HCT116 (cell line): ENCODE measurements around the gene SPAG8. TPM values are rescaled to one million over a fixed set of nuclear protein-coding genes. Genes with fewer than 3 reads are reported as not detected.

Source experiments
- ATAC-seq: fragments of 200-7000 bp; cut with Tn5 transposase; 2 replicates; pipeline ENCODE4 v1.9.1; 2020; ENCODE audit warnings: mild to moderate bottlenecking, moderate library complexity
- BruUV-seq: library from RNA; stranded (reverse); fragments of 400-500 nt; replicated peaks from 2 replicates; lab custom pipeline; 2021; lab: Mats Ljungman, UMichigan
- CTCF ChIA-PET: fragments of 300-600 bp; sonication (Branson Sonifier 250); formaldehyde crosslinking; loops from one replicate; lab custom pipeline; 2021; ENCODE audit warnings: antibody characterized with exemption; lab: Charles Lee
- POLR2A ChIA-PET: fragments of 300-600, 350-600 bp; sonication (Branson Sonifier 250); formaldehyde crosslinking; loops from one replicate; lab custom pipeline; 2021; ENCODE audit warnings: antibody characterized with exemption; lab: Charles Lee
- RAD21 ChIA-PET, 2 experiments: fragments of 300-600 bp; sonication (Branson Sonifier 250); formaldehyde crosslinking; loops; one replicate each; lab custom pipeline; 2023; ENCODE audit warnings: low total read pairs in 2 of 2; ENCODE audit not compliant: uncharacterized antibody in 2 of 2, unreplicated experiment in 2 of 2, low non-redundant PET in 1 of 2; lab: Charles Lee
- DNase-seq: peaks from one replicate; pipeline ENCODE4 v3.0.0-alpha.2; 2010; ENCODE audit warnings: low read depth, low spot score
- H2AFZ ChIP-seq: fragments of 200-600 bp; shearing (Covaris generic), sonication (generic); 2 replicates; pipeline ENCODE4 v1.6.1; 2017; ENCODE audit warnings: low read depth, mixed run types, mixed read lengths, antibody characterized with exemption, low read length; ENCODE audit not compliant: poor library complexity, severe bottlenecking
- H3K27ac ChIP-seq: 2 replicates; pipeline ENCODE4 v1.5.1; 2012; ENCODE audit warnings: low read depth, low read length
- H3K27me3 ChIP-seq: fragments of 200-600 bp; sonication (generic); 2 replicates; pipeline ENCODE4 v1.6.1; 2016; ENCODE audit warnings: mixed run types, low read length, mixed read lengths; ENCODE audit not compliant: insufficient read depth
- H3K36me3 ChIP-seq, 2 experiments: fragments of 200-500 bp in 1 of 2; fragments of 200-600 bp in 1 of 2; sonication (Bioruptor generic) in 1 of 2; sonication (generic) in 1 of 2; 2 replicates each; pipeline versions ENCODE4 v1.5.1 to v1.6.1; 2014 to 2016; ENCODE audit warnings: low read length in 2 of 2, inconsistent platforms in 1 of 2, mixed read lengths in 1 of 2, mixed run types in 1 of 2; ENCODE audit not compliant: insufficient read depth in 2 of 2, control insufficient read depth in 1 of 2
- H3K4me1 ChIP-seq, 2 experiments: fragments of 200-600 bp in 1 of 2; sonication (generic) in 1 of 2; 2 replicates each; pipeline versions ENCODE4 v1.5.1 to v1.6.1; 2012 to 2017; ENCODE audit warnings: low read length in 2 of 2, inconsistent platforms in 1 of 2, mild to moderate bottlenecking in 1 of 2, mixed read lengths in 1 of 2, mixed run types in 1 of 2, moderate library complexity in 1 of 2; ENCODE audit not compliant: insufficient read depth in 2 of 2, control insufficient read depth in 1 of 2
- H3K4me2 ChIP-seq: fragments of 200-600 bp; sonication (generic); 2 replicates; pipeline ENCODE4 v1.6.1; 2017; ENCODE audit warnings: mixed run types, low read length, mixed read lengths
- H3K4me3 ChIP-seq, 2 experiments: fragments of 200-600 bp in 1 of 2; sonication (generic) in 1 of 2; replicated peaks in 1 of 2; 2 replicates each; pipeline ENCODE4 v1.5.1; 2011 to 2016; ENCODE audit warnings: low read length in 2 of 2, control low read depth in 1 of 2, low read depth in 1 of 2, mild to moderate bottlenecking in 1 of 2, mixed read lengths in 1 of 2, mixed run types in 1 of 2
- H3K79me2 ChIP-seq: fragments of 200-600 bp; sonication (generic); 2 replicates; pipeline ENCODE4 v1.6.1; 2017; ENCODE audit warnings: mild to moderate bottlenecking, mixed run types, low read length, moderate library complexity, mixed read lengths; ENCODE audit not compliant: insufficient read depth
- H3K9ac ChIP-seq: fragments of 200-600 bp; sonication (generic); 2 replicates; pipeline ENCODE4 v1.6.1; 2016; ENCODE audit warnings: low read length, mixed read lengths
- H3K9me2 ChIP-seq: fragments of 200-600 bp; sonication (generic), shearing (Covaris generic); 2 replicates; pipeline ENCODE4 v1.6.1; 2017; ENCODE audit warnings: mixed run types, mild to moderate bottlenecking, moderate library complexity; ENCODE audit not compliant: insufficient read depth
- H3K9me3 ChIP-seq, 2 experiments: fragments of 200-500 bp in 1 of 2; fragments of 200-600 bp in 1 of 2; sonication (Bioruptor generic) in 1 of 2; sonication (generic) in 1 of 2; 2 replicates each; pipeline ENCODE4 v1.6.1; 2014 to 2017; ENCODE audit warnings: low read length in 2 of 2, mixed read lengths in 2 of 2, inconsistent platforms in 1 of 2, low read depth in 1 of 2, mild to moderate bottlenecking in 1 of 2, mixed run types in 1 of 2, moderate library complexity in 1 of 2; ENCODE audit not compliant: control insufficient read depth in 1 of 2, insufficient read depth in 1 of 2
- H4K20me1 ChIP-seq: fragments of 200-600 bp; sonication (generic), shearing (Covaris generic); 2 replicates; pipeline ENCODE4 v1.6.1; 2017; ENCODE audit warnings: mixed run types, mild to moderate bottlenecking, moderate library complexity; ENCODE audit not compliant: insufficient read depth
- EZH2 ChIP-seq: fragments of 200-600 bp; sonication (generic); IDR thresholded peaks from 2 replicates; pipeline ENCODE4 v1.6.1; 2017; ENCODE audit warnings: antibody characterized with exemption, mixed run types
- FOSL1 ChIP-seq: IDR thresholded peaks from 2 replicates; pipeline ENCODE4 v1.6.1; 2012; ENCODE audit warnings: low read depth
- POLR2AphosphoS5 ChIP-seq: IDR thresholded peaks from 2 replicates; pipeline ENCODE4 v1.6.1; 2011; ENCODE audit warnings: mild to moderate bottlenecking, low read depth, low read length, moderate library complexity
- RAD21 ChIP-seq: IDR thresholded peaks from 2 replicates; pipeline ENCODE4 v1.6.1; 2012; ENCODE audit warnings: low read depth, mild to moderate bottlenecking
- SIN3A ChIP-seq: IDR thresholded peaks from 2 replicates; pipeline ENCODE4 v1.6.1; 2012; ENCODE audit warnings: low read depth
- ZFX ChIP-seq: fragments of 450-650 bp; IDR thresholded peaks from 2 replicates; pipeline ENCODE4 v1.6.1; 2017
- ZNF274 ChIP-seq: fragments of 200-500 bp; sonication (Bioruptor generic); IDR thresholded peaks from 2 replicates; pipeline ENCODE4 v1.6.1; 2014; ENCODE audit warnings: mild to moderate bottlenecking, low read depth, low read length, inconsistent platforms
- intact Hi-C: fragments of 100-400 bp; cut with micrococcal nuclease; formaldehyde crosslinking; loops from 2 replicates; pipeline ENCODE4 v1.10.0; 2022
- total RNA-seq: library from RNA; stranded (reverse); gene quantifications from one replicate; pipeline ENCODE4 v1.2.1, GENCODE V29; 2021; ENCODE audit not compliant: unreplicated experiment
- TF ChIP-seq, protein P1 (sequence below): IDR thresholded peaks from 2 replicates; pipeline ENCODE4 v1.6.1; 2012
- TF ChIP-seq, protein P2 (sequence below): IDR thresholded peaks from 2 replicates; pipeline ENCODE4 v1.6.1; 2012

SPAG8 gene
- total RNA-seq, 1 experiment from 2014 or later, result 0.39 TPM

GRCh38 chr9:35767458-35767857 lies 44.6 kb downstream of the SPAG8 start:
- H3K27me3 ChIP-seq, result no peaks in the 10 kb centered on the region
- no TSS peak for BruUV-seq
- RAD21 ChIA-PET, result no interaction called here
- H3K9ac ChIP-seq, result no peak overlapping the region
- H3K4me2 ChIP-seq, result no peak overlapping the region
- H3K9me2 ChIP-seq, result no peaks in the 10 kb centered on the region
- no peak overlapping the region for H3K27ac ChIP-seq
- no peaks in the 10 kb centered on the region for H4K20me1 ChIP-seq
- POLR2A ChIA-PET, result no interaction called here
- intact Hi-C loops, result no loop called here
- H3K4me1 ChIP-seq, result peaks cover 0 to 6% of the 10 kb centered on the region in 2 experiments; a peak in 1 of 4 replicates
- H3K4me3 ChIP-seq, result no peak overlapping the region
- H3K79me2 ChIP-seq, result peaks cover 8% of the 10 kb centered on the region; the same call in 1 of the 2 replicates
- ATAC-seq, result no peak
- H3K36me3 ChIP-seq, result no peaks in the 10 kb centered on the region
- TF ChIP-seq, protein P1, sequence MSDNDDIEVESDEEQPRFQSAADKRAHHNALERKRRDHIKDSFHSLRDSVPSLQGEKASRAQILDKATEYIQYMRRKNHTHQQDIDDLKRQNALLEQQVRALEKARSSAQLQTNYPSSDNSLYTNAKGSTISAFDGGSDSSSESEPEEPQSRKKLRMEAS, result no peak
- TF ChIP-seq ZNF274 (no peak), POLR2AphosphoS5 (no peak), SIN3A (no peak), RAD21 (no peak), FOSL1 (no peak)
- no peaks in the 10 kb centered on the region for H3K9me3 ChIP-seq
- no peak overlapping the region for H2AFZ ChIP-seq
- no peak for DNase-seq
- CTCF ChIA-PET, result no interaction called here

DNA sequence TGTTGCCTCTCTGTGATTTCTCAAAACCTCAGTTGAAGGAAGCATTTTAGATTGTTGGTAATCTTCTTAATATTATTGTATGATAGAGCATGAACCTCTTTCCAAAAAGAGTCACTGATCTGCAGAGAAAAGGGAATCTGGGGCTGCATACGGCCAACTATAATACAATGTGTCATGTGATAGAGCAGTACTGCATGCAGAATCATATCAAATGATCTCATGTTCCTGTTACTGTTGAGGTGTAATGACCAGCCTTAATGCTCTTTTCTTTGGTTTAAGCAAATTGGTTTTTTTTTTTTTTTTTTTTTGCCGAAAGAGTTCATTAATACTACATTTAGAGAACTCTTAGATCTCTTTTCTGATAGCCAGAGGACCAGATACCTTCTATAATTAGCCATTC lies 45.1 kb downstream of the SPAG8 start:
- CTCF ChIA-PET, result no interaction called here
- Histone ChIP-seq H4K20me1 (no peaks in the 10 kb centered on the region), H3K4me3 (no peak overlapping the region), H3K27ac (no peak overlapping the region), H3K9me2 (no peaks in the 10 kb centered on the region), H3K4me2 (no peak overlapping the region), H3K36me3 (no peaks in the 10 kb centered on the region), H3K9me3 (no peaks in the 10 kb centered on the region), H3K27me3 (no peaks in the 10 kb centered on the region), H3K79me2 (peaks cover 13% of the 10 kb centered on the region; the same call in 1 of the 2 replicates), H3K9ac (no peak overlapping the region), H3K4me1 (peaks cover 0 to 3% of the 10 kb centered on the region in 2 experiments; a peak in 1 of 4 replicates), H2AFZ (no peak overlapping the region)
- ATAC-seq (no peak), DNase-seq (no peak)
- TF ChIP-seq, protein P1, result no peak
- no peak for TF ChIP-seq ZFX
- TF ChIP-seq, protein P2, sequence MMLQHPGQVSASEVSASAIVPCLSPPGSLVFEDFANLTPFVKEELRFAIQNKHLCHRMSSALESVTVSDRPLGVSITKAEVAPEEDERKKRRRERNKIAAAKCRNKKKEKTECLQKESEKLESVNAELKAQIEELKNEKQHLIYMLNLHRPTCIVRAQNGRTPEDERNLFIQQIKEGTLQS, result no peak
- no peak for TF ChIP-seq RAD21
- TF ChIP-seq EZH2, result no peak
- no TSS peak for BruUV-seq
- RAD21 ChIA-PET, result no interaction called here
- intact Hi-C loops, result no loop called here
- POLR2A ChIA-PET, result no interaction called here
